Activated gamma-delta T cell treated with Interleukin-2 at 50 U/mL for 16 hours (primary cell): ENCODE measurements around the gene TRAM2.

Experiments
- DNase-seq: peaks from one replicate; pipeline ENCODE4 v3.0.0-alpha.2; 2020

Gene TRAM2

DNA sequence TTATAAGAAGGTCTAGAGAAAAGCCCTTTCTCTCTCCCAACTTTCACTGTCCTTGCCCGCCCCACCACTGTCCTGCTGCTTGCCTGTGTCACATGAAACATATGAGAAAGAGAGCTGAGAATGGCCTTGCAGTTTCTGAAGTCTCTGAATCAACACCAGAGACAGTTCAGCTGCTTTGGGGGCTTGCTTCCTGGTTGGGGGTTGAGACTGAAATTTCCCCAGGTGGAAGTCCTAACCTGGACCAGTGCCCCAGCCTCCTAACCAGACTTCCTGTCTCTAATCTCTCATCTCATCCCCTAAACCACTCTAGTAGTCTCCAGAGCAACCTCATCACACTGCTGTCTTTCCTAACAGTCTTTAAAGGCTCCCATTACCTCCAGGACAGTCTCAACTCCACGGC is 10.7 kb downstream of the TRAM2 start:
- DNase-seq: no peak

DNA sequence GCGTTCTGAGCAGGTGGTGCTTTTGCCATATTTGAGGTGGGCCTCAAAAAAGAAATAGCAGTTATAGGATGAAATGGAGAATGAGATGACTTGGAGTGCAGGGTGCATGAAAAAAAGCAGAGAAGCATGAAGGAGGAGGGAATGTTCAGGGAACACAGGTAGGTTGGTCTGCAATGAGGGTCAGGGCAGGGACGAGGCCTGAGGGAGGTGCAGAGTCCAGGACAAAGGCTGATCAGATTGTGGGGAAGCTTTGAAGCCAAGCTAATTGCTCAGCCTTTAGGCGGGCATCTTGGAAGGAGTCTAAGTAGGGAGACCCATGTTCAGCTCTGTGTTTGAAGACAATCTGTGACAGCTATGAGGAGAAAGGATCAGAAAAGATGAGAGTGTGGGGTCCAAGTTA is 12.0 kb downstream of the TRAM2 start:
- no peak for DNase-seq

- no peak for DNase-seq
These were observed 13.9 kb downstream of the TRAM2 start for GRCh38 chr6:52562911-52563310.

- no peak for DNase-seq
These were observed 16.4 kb downstream of the TRAM2 start for GRCh38 chr6:52560462-52560861.

- no peak for DNase-seq
These were observed 18.4 kb downstream of the TRAM2 start for GRCh38 chr6:52558266-52559000.

DNA sequence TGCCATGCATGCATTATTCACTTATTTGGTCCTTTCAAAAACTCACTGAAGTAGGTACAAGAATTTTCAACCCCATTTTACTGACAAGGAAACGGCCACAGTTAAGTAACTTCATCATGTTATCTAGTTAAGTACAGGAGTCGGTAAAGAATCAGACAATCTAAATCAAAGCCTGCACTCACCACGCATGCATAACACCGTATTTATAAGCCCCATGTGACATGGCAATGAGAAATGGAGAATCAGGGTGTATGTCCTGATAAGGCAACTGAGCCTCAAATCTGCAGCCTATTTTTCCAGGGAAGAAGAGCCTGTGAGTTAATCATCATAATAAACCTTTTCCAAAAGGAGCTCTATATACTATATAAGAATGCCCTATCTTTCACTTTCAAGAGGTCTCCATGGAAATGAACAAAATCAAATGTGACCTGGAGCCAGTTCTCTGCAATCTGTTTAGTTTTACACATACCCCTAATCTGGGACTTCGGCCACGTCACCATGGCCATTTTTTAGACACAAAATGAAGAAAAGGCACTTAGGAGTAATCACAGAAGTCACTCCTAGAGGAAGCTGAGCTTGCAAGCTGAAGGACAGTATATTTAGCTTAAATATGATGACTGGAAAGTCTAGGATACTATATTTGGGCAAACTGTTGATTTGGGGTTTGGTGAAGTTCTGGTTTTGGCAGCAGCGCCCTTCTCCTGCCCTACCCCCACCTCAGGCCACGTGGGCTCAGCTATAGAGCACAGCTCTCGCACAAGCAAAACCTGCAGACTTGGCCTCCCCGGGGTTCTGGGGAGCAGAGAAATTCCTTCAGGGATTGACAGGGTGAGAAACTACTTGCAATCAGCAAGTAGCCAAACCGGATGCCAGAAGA is 19.2 kb downstream of the TRAM2 start:
- no peak for DNase-seq

DNA sequence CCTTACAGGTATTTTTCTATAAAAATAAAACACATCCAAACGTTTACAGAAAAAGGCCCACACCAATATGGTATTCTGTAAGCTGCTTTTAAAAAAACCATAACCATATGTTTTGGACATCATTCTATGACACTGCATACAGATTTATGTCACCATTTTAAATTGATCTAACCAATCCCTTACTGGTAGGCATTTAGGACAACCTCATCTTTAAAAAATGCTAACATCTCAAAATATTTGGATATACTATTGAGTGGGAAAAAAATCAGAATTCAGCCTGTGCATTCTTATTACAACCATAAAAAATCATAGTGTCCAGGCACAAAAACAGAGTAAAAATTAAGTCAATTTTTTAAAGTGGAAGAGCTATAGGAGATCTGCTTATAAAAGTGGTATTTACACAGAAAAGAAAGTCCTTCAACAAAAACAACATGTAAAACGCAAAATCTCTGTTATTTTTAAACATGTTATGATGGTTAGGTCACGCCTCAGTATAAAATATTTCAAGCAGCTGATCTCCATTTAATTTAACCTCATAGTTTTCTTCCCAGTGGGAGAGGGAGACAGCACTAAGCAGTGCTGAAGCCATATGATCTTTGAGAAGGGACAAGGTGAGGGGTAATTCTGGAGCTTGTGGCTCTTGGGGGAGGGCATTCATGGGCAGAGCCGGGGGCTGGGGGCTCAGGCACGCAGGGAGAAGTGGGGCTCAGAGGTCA is 21.2 kb downstream of the TRAM2 start:
- no peak for DNase-seq

GRCh38 chr6:52554684-52555280 is 22.1 kb downstream of the TRAM2 start:
- DNase-seq: no peak

- DNase-seq: no peak
These were observed 23.1 kb downstream of the TRAM2 start for GRCh38 chr6:52553719-52554118.

DNA sequence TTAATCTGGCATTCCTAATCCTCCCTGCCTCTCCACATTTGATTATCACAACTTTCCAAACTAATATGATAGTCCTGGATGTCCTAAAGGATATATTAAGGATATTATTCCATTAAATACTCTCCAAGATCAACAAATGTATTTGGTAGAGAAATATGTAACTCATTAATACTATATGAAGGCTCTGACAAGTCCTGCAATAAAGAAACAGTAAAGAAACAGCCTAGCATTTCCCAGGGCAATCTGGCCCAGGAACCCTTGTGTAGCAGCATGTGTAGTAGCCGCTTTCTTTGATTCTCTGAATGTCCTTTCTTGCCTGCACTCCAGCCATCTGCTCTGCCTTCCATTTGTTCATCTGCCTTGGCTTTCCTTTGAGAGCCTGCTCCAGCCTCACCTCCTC is 23.7 kb downstream of the TRAM2 start:
- DNase-seq: no peak

- DNase-seq: no peak
These were observed 24.6 kb downstream of the TRAM2 start for GRCh38 chr6:52552278-52552643.

DNA sequence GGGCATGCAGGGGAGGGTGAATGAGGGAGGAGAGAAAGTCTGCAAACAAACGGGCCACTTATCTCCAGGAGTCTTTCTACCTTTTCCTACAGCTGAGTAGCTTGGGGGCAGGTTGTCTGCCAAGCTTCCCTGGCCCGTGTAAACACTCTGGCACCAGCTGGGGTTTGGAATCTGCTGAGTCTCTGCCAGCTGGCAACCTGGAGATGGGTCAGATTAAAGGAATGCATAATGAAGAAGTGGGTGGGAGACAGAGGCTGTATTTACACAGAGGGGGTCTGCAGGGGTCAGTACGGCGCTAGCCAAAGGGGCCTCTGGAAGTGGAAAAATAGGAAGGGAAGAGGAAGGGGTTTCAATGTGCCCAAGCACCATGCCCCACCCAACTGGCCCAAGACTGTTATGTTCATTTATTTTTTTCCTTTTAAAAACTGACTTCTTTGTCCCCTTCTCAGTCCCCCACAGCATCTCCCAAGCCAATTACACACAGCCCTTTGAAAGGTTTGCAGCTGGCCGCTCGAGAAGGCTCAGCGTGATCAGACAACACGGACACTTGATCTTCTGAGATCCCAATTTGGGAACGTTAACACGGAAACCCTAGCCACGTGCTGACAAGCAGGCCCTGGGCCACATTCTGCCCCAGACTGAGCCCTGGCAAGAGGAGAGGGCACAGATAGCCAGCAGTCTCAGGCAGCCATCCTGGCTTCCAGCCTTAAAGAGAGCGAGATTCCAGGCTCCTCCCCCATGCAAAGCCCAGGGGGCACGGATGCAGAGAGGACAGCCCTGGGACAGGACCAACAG is 25.2 kb downstream of the TRAM2 start:
- no peak for DNase-seq

DNA sequence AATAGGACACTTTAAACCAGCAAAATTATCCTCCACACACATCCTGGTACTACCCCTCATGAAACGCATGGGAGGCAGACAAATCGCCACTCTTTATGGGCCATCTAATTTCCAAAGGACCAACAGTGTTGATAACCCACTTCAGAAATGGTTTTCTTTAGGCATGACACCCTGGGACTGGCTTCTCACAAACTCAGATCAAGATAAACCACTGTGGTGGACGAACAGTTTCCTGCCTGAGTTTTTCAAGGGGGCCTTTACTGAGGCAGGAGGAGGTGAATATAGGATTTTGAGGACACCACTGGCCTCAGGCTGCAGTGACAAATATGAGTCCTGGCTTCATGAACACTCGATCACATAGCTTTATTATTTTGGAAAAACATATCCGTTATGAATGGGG is 26.0 kb downstream of the TRAM2 start:
- no peak for DNase-seq

- DNase-seq: no peak
These were observed 26.8 kb downstream of the TRAM2 start for GRCh38 chr6:52550014-52550575.

- DNase-seq: no peak
These were observed 27.4 kb downstream of the TRAM2 start for GRCh38 chr6:52549428-52549827.

- no peak for DNase-seq
These were observed 27.9 kb downstream of the TRAM2 start for GRCh38 chr6:52548999-52549398.

DNA sequence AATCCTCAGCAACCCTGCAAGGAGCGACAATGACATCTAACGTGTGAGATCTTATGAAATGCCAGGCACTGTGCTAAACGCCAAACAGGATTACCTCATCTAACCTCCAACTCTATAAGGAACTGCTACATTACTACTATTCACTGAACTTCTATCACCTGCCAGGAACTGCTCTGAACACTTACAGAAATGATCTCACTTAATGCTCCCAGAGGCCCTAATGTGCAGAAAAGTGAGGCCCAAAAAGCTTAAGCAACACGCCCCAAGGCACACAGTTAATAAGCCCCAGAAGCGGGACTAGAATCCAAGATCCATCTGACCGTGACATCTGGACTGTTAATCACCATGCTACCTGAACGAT is 28.5 kb downstream of the TRAM2 start:
- DNase-seq: no peak

- DNase-seq: no peak
These were observed 29.1 kb downstream of the TRAM2 start for GRCh38 chr6:52547647-52548352.

- no peak for DNase-seq
These were observed 30.2 kb downstream of the TRAM2 start for GRCh38 chr6:52546678-52547077.

GRCh38 chr6:52546192-52546591 is 30.7 kb downstream of the TRAM2 start:
- no peak for DNase-seq

DNA sequence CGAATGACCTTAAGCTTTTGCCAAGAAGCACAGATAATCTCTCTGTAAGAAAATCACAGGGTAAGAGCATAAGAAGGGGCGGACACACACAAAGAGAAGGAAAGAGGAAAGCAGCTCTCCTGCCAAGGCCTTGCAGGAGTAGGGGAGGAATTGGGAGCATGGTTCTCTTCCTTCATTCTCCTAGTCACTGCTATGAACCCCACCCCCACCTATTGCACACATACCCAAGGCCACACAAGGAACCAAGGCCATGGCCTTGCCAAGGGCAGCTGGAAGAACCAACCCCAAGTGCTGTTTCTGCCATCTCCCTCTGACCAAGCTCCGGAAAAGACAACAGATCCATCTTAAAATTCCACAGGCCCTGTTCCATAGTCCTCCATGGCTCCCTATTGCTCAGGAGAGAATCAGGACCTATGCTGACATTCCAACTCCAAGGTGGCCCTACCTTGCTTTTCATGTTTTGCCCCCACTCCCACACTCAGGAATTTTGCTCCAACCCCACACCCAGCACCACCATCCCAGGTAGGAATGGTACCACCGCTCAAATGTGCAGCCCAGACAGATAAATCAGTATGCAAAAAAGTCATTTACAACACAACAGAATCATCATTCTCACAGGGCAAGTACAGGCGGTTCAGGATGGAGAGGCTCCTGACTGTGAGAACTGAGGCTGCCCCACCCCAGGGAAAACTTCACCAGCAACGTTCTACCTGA is 31.3 kb downstream of the TRAM2 start:
- no peak for DNase-seq
